GM19025 (cell line): ENCODE results near the gene SARS1.
"Not testable (repeated sequence)": the region's sequence is repeated elsewhere in the genome, so short reads cannot be mapped to it uniquely, and the experiment has no call there.

Experiments used
- ATAC-seq: cut with Tn5 transposase; IDR thresholded peaks from one replicate; pipeline ENCODE4 v1.9.1; 2021; ENCODE audit warnings: mild to moderate bottlenecking, low read depth, moderate library complexity; ENCODE audit not compliant: unreplicated experiment

The SARS1 gene, protein sequence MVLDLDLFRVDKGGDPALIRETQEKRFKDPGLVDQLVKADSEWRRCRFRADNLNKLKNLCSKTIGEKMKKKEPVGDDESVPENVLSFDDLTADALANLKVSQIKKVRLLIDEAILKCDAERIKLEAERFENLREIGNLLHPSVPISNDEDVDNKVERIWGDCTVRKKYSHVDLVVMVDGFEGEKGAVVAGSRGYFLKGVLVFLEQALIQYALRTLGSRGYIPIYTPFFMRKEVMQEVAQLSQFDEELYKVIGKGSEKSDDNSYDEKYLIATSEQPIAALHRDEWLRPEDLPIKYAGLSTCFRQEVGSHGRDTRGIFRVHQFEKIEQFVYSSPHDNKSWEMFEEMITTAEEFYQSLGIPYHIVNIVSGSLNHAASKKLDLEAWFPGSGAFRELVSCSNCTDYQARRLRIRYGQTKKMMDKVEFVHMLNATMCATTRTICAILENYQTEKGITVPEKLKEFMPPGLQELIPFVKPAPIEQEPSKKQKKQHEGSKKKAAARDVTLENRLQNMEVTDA

DNA sequence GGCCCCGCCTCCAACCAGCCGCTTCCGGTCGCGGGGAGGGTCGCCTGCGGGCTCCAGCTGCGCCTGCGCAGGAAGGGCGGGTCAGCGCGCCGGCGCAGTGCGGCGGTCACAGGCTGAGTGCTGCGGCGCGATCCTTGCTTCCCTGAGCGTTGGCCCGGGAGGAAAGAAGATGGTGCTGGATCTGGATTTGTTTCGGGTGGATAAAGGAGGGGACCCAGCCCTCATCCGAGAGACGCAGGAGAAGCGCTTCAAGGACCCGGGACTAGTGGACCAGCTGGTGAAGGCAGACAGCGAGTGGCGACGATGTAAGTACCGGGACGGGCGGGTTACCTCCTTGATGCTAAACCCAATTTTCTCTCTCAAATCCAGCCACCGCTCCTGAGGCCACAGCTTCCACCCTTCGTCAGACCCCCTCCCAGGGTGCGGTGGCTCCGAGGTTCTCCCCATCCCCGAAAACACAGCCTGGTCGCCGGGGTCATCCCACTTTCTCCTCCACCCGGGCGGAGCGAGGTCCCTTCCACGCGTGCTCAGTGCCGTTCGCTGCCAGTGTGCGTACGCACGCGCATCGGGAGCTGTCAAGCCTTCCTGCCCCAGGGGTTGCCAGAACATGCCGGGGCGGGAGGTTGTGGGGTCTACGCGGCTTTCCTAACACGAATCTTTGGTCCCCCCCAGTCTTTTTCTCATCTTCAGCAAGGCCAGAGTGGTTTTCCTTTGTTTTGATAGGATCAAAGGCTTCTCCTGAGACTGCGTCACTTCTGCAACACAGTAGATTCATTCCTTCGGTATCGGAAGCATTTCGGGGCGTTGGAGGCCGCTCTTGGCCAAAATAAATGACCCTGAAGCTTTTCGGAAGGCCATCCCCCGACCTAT is at the start of gene SARS1:
Gene SARS1, plus strand, starts transcription at position 95 of the 870 bp plus-strand sequence. Its CDS starts 75 bp downstream, at position 170.
- peak; percentile 82 for ATAC-seq

DNA sequence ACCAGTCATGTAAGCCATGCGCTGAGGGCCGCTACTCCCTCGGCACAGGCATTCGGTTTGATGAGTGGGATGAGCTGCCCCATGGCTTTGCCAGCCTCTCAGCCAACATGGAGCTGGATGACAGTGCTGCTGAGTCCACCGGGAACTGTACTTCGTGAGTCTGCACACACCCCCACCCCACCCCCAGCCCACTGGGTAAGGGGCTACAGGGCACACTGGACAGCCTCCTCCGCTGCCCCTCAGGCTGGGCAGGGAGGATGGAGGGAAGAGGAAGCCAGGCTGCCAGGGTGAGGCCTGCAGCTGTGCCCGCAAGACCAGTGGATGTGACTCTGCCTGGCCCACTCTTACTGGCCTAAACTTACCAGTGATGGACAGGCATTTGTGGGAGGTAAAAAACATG is 49.2 kb upstream of the SARS1 start:
- no peak for ATAC-seq

DNA sequence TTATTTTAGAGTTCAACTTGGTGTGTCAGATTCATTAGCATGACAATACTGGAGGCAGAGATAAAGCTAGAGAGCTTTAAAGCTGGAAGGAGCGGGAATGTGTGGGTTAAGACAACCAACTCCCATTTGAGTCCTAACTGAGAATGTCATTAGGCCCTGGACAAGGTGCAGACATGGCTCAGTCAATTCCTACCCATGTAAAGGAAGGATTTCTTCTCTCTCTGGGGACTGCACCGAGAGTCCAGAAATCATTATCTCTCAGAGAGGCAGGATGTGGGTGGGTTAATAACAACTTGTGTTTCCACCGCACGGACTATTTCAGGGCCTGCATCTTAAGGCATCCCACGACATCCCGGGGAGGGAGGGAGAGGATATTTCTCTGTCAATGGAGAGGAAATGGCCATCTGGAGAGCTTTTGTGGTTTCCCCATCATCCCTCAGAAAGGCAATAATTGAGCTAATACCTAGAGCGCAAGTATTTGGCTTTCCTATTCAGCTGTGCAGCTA is 46.7 kb upstream of the SARS1 start:
- ATAC-seq = peak; percentile 68

DNA sequence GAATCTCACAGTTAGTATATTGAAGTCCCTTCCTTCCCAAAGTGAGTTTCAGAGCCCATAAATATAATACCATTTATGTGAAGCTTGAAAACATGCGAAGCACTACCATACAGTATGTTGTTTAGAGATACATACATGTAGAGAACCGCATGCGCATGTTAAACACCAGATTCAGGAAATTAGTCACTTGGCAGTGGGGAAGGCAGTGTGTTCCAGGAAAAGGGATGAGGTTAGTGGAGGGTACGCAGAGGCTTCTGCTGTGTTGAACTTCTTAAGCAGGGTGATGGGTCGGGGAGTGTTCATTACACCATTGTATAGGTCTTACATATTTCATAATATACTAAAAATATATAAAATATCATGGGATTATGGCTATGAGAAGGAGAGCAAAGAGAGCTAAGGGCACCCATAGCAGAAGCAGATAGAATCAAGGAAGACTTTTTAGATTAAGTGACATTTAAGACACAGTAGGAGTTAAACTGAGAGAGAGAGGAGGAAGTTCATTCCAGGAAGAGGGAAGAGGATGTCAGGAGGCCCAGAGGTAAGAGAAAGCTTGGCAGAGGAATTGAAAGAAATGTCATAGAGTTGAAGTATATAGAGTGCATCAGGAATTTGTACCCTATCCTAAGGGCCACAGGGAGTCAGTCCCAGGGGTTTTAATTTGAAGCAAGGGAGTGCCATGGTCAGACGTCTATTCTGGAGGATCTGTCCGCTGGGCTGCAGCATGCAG is 43.5 kb upstream of the SARS1 start:
- ATAC-seq = no peak

DNA sequence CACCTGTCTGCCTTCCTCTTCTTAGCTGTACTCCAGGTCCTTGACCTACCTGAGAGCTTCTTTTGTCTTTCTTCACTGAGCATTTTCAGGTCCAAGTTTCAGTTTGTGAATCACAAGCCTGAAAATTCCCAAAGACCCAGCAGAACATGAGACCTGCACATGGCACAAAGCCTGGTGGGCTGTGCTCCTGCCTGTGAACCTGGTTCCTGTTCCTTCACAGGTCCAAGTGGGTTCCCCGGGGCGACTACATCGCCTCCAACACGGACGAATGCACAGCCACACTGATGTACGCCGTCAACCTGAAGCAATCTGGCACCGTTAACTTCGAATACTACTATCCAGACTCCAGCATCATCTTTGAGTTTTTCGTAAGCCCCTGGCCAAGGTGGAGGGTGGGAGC is 42.1 kb upstream of the SARS1 start:
- no peak for ATAC-seq

DNA sequence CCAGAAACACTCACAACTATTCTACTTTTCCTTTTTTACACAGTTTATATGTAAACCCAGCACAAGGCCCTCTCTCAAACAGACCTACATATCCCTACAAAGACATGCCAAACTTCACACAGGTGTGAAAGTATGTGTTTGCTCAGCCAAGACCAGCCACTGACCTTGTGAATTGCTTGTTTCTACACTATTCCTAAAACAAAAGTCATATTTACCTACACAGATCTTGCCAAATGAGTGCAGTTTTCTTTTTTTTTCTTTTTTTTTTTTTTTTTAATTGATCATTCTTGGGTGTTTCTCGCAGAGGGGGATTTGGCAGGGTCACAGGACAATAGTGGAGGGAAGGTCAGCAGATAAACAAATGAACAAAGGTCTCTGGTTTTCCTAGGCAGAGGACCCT is 37.4 kb upstream of the SARS1 start:
- ATAC-seq = not testable (repeated sequence)

DNA sequence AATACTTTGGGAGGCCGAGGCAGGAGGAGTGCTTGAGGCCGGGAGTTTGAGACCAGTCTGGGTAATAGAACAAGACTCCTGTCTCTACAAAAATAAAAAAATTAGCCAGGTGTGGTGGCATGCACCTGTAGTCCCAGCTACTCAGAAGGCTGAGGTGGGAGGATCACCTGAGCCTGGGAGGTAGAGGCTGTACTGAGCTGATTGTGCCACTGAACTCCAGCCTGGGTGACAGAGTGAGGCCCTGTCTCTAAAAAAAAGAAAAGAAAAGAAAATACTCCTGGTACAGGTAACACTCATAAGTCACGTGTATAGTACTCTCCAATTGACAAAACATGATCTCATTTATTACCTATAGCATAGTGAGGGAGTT is 33.0 kb upstream of the SARS1 start:
- not testable (repeated sequence) for ATAC-seq

DNA sequence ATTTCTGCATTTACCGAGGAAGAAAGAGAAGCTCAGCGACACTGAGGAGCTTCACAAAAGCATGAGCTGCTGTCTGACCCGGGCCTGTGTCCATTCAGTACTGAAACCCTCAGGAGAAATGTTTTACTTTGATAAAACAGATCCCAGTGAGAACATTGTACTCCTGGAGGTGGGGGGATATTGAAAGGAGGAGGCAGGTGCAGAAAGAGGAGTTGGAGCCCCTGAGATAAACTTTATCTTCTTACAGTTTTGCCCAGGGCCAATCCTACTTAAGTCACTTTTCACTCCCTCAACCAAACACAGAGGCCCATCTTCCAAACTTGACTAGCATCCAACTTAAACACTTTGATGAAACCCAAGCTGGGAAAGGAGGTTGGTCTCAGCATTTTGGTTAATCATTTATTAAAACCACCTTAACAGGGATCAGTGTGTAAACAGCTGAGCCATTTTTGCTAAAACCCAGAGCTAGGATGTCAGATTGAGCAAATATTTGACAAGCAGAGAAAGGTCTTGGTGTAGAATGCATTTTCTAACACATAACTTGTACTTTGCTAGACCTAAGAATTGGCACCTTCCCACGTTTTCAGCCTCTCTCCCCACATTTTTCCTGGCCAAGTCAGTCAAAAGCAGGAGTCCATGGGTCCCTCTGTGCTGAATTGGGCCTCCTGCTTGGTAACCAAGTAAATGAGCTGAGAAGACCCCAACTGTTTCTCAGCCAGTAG is 32.5 kb upstream of the SARS1 start:
- ATAC-seq = no peak

DNA sequence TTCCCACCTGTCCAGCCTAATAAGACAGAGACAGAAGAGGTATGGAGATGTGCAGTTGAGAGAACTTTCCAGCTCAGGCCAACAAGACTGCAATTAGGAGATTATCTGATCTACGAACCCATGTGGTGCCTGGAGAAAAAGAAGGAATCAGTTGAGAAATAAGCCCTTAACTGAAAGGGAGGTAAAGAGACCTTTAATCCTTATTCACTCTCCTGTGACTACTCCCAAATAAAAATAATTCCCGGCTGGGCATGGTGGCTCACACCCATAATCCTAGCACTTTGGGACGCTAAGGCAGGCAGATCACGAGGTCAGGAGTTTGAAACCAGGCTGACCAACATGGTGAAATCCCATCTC is 31.9 kb upstream of the SARS1 start:
- ATAC-seq = no peak

DNA sequence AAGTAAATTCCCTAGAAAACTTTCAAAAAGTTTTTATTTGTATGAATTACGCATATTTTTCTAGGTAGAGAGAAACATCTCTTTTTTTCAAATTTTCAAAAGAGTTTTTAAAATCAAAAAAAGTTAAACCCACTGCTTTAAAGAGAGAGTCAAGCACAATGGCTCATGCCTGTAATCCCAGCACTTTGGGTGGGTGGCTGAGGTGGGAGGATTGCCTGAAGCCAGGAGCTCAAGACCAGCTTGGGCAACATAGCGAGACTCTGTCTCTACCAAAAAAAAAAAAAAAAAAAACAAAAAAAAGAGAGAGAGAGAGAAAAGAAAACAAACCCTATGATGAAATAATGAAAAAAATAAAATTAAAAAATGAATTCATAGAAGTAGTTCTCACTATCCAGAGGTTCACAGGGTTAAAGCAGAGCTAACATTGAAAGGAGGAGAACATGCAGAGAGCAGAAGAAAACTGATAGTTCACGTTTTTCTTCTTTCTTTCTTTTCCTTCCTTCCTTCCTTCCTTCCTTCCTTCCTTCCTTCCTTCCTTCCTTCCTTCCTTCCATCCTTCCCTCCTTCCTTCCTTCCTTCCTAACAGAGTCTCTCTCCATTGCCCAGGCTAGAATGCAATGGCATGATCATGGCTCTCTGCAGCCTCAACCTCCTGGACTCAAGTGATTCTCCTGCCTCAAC is 30.5 kb upstream of the SARS1 start:
- no peak for ATAC-seq

DNA sequence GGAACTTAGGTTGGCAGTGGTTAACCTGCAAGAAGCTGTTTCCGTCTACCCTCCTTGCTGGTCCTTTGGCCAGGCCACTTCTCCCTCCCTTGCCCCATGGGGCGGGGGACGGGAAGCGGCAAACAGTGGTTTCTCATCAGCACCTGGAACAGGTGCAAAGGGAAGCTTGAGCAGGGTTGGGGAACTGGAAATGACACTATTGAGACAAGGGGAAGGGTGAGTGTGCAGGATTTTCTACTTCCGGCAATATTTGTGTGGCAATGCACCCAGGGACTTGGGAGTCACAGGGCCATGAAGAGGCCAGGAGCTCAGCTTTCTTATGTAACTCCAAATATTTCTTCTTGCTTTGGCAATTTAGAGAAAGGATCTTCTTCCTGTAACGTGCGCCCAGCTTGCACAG is 29.0 kb upstream of the SARS1 start:
- no peak for ATAC-seq

DNA sequence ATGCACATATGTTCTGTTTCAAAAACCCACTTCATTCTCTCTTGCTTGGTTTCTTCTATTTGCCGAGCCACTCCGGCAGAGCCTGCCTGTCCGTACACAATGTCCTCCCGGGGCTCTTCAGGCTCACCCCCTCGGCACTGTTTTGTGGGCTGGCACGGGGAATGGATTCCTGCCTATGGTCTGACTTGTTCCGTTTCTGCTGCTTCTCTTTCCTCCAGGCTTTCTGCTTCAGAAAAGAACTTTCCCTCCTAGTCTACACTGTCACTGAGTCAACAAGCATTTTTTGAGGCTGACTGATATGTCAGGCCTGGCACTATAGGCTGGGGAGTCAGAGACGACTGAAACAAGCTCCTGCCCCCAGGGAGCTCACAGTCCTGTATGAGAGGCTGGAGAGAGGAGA is 28.4 kb upstream of the SARS1 start:
- ATAC-seq = no peak

DNA sequence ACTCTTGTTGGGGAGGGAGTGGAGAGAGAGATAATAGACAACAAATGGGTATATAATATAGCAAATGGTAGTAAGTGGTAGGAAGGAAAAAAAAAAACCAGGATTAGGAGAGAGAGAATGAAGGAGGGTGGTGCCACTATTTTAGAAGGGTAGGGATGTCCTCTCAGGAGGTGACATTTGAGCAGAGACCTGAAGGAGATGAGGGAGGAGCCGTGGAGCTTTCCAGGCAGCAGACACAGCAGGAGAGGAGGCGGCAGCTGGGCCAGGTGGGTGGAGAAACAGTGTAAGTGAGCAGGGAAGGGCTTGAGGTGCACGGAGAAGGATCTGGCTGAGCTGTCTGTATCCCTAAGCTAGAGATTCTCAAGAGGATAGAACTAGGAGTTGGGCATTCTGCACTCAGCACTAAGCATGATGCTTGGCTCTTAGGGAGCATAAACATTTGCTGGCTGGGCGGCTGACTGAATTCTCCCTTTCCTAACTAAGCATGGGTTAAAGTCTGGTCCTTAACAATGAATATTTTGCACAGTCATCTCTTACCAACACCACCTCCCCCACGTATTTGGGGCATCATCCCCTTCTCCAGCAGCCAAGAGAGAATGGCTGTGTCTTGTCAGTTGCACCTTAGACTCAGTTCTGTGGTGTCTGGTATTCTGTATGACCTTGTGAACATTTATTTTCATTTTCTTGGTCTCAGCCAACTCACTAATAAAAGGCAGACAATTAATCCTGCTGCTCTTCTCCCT is 27.6 kb upstream of the SARS1 start:
- no peak for ATAC-seq

DNA sequence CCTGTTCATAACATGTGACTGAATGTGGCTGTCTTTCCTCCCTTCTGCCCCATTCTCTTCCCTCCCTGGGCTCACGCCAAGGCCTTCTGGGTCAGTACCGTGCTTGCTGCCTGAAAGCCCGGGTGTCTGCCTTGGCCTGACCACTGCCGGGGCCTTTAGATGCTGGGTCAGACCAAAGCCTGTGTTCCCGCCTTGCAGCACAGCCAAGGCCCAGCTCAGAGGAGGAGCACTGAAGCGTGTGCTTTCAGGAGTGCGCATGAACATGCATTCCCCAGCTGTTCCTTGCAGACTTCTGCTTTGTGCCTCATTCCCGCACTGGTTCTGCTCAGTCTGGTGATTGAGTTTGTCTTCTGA is 27.0 kb upstream of the SARS1 start:
- no peak for ATAC-seq

DNA sequence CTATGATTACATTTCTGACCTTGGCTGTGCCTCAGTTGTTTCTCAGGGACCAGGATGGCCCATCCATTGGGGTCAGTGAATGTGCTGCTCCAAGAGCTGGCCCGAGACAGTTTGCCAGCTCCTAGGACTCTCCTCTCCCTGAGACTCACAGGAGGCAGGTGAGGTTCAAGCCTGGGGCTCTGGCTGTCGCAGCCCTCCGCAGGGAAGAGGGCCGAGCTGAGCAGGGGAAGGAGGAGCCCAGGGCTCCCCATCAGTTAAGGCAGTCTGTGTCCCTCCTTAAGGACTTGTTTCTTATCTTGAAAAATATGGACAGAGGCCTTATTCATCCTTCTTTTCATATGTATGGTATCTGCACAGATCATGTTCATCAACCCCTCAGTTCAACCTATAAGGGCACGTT is 26.6 kb upstream of the SARS1 start:
- no peak for ATAC-seq

DNA sequence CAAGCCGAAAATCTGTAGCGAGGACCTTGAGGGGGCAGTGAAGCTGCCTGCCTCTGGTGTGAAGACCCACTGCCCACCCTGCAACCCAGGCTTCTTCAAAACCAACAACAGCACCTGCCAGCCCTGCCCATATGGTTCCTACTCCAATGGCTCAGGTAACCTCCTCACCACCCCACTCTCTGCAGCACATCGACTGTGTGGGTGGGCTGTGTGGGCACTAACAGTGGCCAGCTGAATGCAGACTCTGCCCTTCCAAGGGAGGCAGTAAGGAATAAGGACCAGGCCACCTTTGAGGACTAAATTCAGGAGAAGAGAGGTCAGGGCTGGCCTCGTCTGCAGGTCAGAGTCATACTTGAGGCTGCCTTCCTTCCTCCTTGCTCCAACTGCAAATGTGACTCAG is 25.5 kb upstream of the SARS1 start:
- no peak for ATAC-seq

DNA sequence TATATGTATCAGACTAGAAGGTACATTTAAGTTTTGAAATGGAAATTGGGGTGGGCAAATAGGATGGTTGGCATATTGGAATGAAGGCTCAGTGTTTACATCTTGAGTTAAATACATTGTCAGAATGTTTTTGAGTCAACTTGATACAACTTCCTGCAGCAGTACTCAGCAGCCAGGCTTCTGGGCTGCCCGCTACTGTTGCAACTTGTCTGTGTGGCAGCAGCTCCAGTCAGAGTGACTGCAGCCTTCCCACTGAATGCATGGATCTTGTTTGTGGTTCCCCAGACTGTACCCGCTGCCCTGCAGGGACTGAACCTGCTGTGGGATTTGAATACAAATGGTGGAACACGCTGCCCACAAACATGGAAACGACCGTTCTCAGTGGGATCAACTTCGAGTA is 24.9 kb upstream of the SARS1 start:
- ATAC-seq = no peak

DNA sequence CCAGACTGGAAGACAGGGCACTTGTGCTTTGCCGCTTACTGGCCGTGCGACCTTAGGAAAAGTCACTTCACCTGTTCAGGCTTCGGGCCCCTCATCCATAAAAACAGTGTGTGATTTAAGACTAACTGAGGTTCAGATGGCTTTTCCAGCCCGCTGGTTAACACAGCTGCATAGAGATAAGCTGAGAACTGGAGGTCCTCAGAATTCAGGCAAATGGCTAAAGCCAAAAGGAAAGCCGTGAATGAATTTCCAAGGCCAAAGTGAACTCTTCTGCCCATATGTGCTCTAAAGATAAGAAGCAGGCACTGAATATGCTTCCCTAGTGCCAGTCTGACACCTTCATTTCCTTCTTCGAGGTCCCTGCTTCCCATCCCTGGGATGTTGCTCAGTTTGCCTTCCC is 23.5 kb upstream of the SARS1 start:
- ATAC-seq = no peak

DNA sequence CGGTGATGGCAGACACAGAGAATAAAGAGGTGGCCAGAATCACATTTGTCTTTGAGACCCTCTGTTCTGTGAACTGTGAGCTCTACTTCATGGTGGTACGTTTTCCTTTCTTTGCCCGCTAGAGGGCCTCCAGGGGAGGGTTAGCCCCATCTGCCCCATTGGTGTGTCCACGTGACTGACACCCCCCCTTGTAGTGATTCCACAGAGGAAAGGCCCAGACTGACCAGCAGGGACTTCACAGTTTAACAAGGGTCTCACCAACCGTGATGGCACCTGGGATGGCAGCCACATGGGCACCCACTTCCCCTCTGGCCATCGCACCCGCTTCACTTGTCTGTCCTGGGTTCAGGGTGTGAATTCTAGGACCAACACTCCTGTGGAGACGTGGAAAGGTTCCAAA is 22.3 kb upstream of the SARS1 start:
- no peak for ATAC-seq
